GM18505 (cell line): ENCODE data around the gene RICTOR.

ENCODE experiments used
- ATAC-seq: cut with Tn5 transposase; IDR thresholded peaks from one replicate; pipeline ENCODE4 v1.9.1; 2021; ENCODE audit not compliant: unreplicated experiment
- POLR2A ChIP-seq: IDR thresholded peaks from 4 replicates; pipeline ENCODE4 v1.6.1; 2011; ENCODE audit warnings: borderline replicate concordance; ENCODE audit not compliant: insufficient read depth, insufficient read length; ENCODE audit errors: extremely low read depth

RICTOR gene

GRCh38 chr5:38941912-38942311 lies 132.3 kb downstream of the RICTOR start:
- no peak for ATAC-seq
- no peak for TF ChIP-seq POLR2A

DNA sequence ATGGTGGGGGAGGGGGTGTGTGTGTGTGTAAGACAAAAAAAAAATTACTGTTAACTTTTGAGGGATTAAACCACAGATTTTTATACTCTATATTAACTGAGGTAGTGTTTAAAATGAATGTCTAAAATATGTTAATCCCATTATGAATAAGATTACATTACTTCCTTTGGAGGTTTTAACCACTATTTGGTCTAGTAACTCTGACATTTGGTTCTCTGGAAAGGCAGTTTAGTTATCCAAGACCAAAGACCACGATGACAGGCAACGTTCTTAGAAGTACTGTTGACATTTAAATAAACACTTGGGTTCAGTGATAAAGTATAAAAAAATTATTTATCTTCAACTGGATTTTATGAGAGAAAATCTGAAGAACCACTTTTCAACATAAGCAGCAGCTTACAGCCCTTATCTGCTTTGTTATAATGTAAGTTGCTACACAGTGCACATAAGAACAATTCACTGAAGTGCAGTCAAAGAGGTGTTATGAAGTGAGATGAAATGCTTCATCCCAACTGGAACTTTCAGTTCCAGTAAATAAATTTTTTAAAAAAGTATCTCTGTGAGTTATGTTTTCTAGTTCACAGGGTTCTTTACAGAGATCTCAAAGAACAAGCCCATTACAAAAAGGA lies 133.9 kb downstream of the RICTOR start:
- no peak for ATAC-seq
- no peak for TF ChIP-seq POLR2A

GRCh38 chr5:38938973-38939372 lies 135.2 kb downstream of the RICTOR start:
- TF ChIP-seq POLR2A, result no peak
- ATAC-seq, result no peak

DNA sequence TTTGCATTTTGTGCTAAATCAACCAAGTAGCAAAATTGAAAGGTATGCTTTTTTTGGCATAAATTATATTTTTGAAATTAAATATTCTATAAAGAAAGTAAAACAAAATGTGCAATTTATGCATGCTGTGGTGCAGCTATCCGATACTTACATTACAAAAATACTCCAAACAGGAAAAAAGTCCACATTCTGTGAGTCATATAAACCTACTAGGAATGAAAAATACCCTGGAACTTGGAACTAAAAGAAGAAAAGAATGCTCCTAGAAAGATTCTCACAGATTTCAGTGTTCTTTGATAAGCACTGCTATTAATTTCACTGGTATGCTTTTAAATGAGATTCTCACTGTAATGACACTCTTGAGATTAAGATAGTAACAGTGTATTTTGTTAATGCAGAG lies 135.8 kb downstream of the RICTOR start:
- ATAC-seq, result no peak
- no peak for TF ChIP-seq POLR2A

GRCh38 chr5:38936269-38936668 lies 137.9 kb downstream of the RICTOR start:
- no peak for TF ChIP-seq POLR2A
- ATAC-seq, result no peak

DNA sequence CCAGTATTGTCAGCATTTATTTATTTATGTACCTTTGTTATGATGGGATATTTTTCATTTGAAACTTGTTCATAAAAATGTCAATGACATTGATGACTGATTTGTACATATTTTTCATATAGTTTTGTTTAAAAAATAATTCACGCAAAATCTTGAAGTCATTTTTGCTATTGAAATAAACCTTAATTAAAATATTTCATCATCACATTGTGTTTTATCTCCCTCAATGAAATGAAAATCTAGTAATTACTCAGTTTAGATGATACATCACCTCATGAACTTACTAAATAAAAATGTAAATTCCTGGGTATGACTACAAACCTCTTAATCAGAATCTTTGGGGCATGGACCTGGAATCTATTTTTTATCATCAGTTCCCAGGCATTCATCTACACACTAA lies 138.8 kb downstream of the RICTOR start:
- no peak for TF ChIP-seq POLR2A
- ATAC-seq, result no peak

GRCh38 chr5:38932854-38933408 lies 141.3 kb downstream of the RICTOR start:
- no peak for TF ChIP-seq POLR2A

DNA sequence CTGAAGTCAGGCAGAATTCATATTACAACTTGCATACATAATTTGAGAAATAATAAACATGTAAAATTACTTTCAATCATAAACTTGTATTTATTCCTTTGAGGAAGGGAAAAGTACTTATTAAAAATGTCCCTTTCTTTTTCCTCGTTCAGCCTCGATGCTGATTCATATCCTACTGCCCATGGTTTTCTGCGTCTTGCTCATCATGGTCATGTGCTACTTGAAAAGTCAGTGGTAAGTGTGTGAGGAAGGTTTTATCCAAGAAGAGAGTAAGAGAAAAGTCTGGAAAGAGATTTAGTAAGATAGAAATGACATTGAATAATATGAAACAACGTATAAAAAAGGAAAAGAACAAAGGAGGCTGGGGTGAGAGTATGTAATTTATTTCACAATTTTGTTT lies 142.5 kb downstream of the RICTOR start:
- no peak for ATAC-seq
- no peak for TF ChIP-seq POLR2A

More at GRCh38 chr5:38932854-38933408, 141.3 kb downstream of the RICTOR start:
- ATAC-seq, result no peak

DNA sequence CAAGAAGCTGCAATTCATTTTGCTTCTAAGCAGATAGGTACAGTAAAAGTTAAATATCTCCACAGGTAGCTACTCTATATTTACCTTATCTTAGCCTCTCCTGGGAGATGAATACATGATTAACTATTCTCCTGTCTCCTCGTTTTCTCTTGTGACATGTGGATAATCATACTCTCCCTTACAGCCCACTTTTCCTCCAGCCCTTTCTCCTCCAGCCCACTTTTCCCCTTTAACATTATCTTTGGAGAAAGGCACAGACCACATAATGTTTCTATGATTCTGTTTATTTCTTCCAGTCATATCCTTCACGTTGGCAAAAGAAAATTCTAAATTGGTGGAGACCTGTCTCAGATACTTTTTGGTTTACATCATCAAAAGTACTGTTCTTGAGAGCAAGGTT lies 144.4 kb downstream of the RICTOR start:
- no peak for ATAC-seq
- no peak for TF ChIP-seq POLR2A

DNA sequence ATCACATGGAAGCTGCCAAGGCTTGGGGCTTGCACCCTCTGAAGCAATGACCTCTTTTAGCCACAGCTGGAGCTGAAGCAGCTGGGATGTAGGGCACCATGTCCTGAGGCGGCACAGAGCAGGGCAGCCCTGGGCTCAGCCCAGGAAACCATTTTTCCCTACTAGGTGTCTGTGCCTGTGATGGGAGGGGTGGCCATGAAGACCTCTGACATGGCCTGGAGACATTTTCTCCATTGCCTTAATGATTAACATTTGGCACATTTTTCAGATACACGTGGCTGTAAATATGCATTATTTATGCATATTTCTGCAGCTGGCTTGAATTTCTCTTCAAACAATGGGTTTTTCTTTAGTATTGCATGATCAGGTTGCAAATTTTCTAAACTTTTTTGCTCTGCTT lies 146.7 kb downstream of the RICTOR start:
- TF ChIP-seq POLR2A, result no peak
- no peak for ATAC-seq

DNA sequence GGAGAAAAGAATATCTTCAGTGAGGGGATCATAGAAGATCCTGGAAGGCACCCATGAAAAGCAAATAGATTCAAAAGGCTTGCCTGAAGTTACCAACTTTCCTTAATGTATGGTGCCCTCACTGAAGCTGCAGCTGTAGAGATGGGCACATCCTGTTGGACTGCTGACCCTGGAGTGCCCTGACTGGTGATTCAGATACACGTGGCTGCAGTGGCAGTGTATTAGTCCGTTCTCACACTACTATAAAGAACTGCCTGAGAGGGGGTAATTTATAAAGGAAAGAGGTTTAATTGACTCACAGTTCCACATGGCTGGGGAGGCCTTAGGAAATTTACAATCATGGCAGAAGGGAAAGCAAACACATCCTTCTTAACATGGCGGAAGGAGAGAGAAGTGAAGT lies 148.1 kb downstream of the RICTOR start:
- TF ChIP-seq POLR2A, result no peak
- ATAC-seq, result no peak

DNA sequence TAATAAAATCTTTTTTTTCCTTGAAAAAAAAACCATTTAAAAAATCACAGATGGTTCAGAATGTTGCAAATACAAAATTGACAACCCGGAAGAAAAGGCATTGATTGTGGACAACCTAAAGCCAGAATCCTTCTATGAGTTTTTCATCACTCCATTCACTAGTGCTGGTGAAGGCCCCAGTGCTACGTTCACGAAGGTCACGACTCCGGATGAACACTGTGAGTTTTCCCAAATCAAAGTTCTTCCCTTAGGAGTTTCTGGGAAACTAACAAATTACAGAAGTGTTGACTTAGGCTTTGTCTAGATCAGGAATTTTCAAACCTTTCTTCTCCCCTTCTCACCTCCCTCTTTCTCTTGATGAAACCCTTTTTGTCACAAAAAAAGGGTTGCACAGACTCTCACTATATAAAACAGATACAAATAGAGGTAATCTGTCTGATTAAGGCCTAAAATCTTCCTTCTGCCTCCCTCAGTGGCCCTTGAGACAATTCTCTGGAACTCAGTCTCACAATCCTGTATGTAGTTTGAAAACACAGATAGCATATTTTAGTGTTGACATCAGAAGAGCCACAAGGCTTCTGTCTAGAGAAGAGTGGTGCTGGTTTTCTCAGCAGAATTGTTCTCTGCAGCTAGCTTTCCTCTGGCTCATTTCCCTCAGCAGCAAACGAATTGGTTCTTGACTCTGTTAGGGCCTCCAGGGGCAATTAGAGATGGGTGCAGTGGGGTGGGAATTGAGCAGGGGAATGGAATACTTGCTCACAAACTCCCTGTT lies 148.9 kb downstream of the RICTOR start:
- no peak for TF ChIP-seq POLR2A
- no peak for ATAC-seq

DNA sequence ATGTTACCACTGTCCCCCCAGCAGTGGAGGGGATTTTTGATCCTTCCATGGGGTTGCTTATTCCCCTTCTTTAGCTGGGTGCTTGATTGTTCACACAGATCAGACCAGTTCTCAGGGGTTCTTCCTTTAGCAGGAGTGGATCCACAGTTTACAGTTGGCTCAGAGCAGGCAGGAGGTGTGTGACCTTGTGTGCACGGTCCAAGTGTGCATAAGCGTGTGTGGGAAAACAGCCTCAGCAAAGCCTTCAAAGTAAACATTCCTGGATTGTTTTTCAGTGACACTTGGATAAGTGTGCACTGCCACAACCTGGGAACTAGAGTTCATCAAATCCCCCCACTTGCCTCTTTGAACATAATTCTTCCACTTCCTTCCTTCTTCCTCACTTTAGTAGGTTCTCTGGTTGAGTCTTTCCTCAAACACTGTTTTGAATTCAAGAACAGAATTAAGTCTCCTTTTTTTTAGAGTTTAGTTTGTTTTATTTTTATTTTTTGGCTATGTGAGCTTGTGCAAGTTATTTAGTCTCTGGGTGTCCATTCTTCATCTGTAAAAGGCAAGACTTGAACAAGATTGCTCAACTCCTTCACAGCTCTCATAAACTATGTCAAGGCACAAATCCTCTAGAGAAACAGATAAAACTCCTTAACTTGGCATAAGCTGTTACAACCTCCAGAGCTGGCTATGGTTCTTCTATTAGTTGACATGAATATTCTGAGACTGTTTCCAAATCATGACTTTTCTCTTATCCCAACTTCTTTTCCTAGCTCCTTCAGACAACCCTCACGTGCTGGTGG lies 150.3 kb downstream of the RICTOR start:
- TF ChIP-seq POLR2A, result no peak
- no peak for ATAC-seq
